Tibial artery (tissue), 4 donors: ENCODE measurements around the gene PBXIP1.
"Not testable (repeated sequence)": the region's sequence is repeated elsewhere in the genome, so short reads cannot be mapped to it uniquely, and the experiment has no call there.

Experiments used
- DNase-seq, 2 donors: peaks; one replicate each; pipeline ENCODE4 v3.0.0-alpha.2; 2019
- H3K27ac ChIP-seq, 2 donors: fragments of 200-600 bp; sonication (generic) in 1 of 2; 1 replicate in 1 of 2; 2 replicates in 1 of 2; pipeline ENCODE4 v1.5.1; 2018 to 2019; ENCODE audit warnings: mild to moderate bottlenecking in 1 of 2
- H3K27me3 ChIP-seq, 2 donors: fragments of 200-600 bp; sonication (generic) in 1 of 2; one replicate each; pipeline versions ENCODE4 v1.5.1 to v1.6.0; 2016 to 2019
- H3K36me3 ChIP-seq, 3 donors: fragments of 200-600 bp; sonication (generic) in 2 of 3; one replicate each; pipeline ENCODE4 v1.5.1; 2016 to 2019; ENCODE audit warnings: mild to moderate bottlenecking in 2 of 3
- H3K4me1 ChIP-seq, 4 donors: fragments of 200-600 bp; sonication (generic) in 2 of 4; 1 replicate in 3 of 4; 2 replicates in 1 of 4; pipeline ENCODE4 v1.5.1; 2016 to 2019
- H3K4me3 ChIP-seq, 2 donors: fragments of 200-600 bp; sonication (generic) in 1 of 2; 1 replicate in 1 of 2; 2 replicates in 1 of 2; pipeline ENCODE4 v1.5.1; 2018 to 2019; ENCODE audit warnings: mild to moderate bottlenecking in 2 of 2
- H3K9me3 ChIP-seq, 3 donors: fragments of 200-600 bp; sonication (generic) in 1 of 3; one replicate each; pipeline ENCODE4 v1.5.1; 2016 to 2019
- CTCF ChIP-seq, 2 experiments: fragments of 200-600 bp in 1 of 2; fragments of 450-650 bp in 1 of 2; IDR thresholded peaks; one replicate each; pipeline ENCODE4 v1.5.1; 2017 to 2019; ENCODE audit warnings: antibody characterized with exemption in 2 of 2, mild to moderate bottlenecking in 1 of 2, moderate library complexity in 1 of 2
- intact Hi-C: fragments of 100-400 bp; cut with DNase I; formaldehyde crosslinking; loops from one replicate; pipeline ENCODE4 v1.15.0; 2023; ENCODE audit warnings: low total_unique reads

Gene PBXIP1

GRCh38 chr1:154908937-154909336 lies 47.0 kb downstream of the PBXIP1 start:
- intact Hi-C loops = no loop called here
- H3K4me1 ChIP-seq = no peaks in the 10 kb centered on the region
- no peak overlapping the region for H3K27ac ChIP-seq
- no peak for DNase-seq
- H3K4me3 ChIP-seq = no peak overlapping the region
- no peak for TF ChIP-seq CTCF (IDR thresholded peaks at IDR 0.05)
- H3K27me3 ChIP-seq = no peaks in the 10 kb centered on the region
- H3K36me3 ChIP-seq = peaks cover 0 to 8% (median 0%) of the 10 kb centered on the region in 3 donors
- no peaks in the 10 kb centered on the region for H3K9me3 ChIP-seq

DNA sequence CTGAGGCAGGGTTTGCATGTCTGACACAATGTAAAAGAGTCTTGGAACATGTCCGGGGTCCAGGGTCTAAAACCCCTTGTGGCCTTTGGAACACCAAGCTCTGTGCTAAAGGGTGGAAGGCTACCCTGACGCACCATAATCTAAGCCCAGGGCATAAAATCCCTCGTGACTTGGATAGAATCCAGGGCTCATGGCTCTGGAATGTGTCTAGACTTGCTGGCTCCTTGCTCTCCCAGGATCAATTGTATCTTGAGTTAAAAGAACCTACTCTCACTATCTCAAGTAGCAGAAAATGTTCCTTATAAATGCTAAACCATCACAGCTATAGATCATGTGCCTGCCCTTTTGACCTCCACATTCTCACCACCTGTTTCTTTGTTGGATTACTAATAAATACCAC lies 47.8 kb downstream of the PBXIP1 start:
- intact Hi-C loops = not testable (repeated sequence)

DNA sequence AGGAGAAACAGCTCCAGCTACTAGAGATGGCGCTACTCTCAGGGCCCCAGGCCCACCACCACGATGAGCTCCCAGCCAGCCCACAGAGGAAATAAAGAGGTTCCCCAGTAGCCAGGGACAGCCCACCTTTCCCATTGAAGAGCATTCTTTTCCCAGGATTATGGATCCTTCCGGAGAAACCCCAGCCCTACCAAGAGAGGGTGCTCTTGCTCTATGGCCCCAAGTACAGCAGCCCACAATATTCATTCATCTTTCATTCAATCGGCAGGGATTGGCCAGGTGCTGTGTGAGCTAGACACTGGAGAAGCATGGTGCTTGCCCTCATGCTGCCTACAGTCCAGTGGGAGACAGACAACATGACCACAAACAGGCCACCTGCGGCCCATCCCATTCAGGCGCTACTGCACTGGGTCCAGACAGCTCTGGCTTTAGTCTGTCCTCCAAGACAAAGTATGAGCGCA lies 49.2 kb downstream of the PBXIP1 start:
- intact Hi-C loops = no loop called here
- Histone ChIP-seq H3K27me3 (no peaks in the 10 kb centered on the region), H3K36me3 (no peaks in the 10 kb centered on the region), H3K4me1 (no peaks in the 10 kb centered on the region), H3K9me3 (no peaks in the 10 kb centered on the region), H3K4me3 (no peak overlapping the region), H3K27ac (no peak overlapping the region)
- TF ChIP-seq CTCF (IDR thresholded peaks at IDR 0.05) = peak in 1 of 2 experiments; percentile 34
- DNase-seq = no peak

More for the DNA sequence above, 47.8 kb downstream of the PBXIP1 start:
- DNase-seq, H3K36me3 ChIP-seq, H3K27ac ChIP-seq, H3K4me1 ChIP-seq, H3K4me3 ChIP-seq, H3K27me3 ChIP-seq, H3K9me3 ChIP-seq: not testable (repeated sequence)

DNA sequence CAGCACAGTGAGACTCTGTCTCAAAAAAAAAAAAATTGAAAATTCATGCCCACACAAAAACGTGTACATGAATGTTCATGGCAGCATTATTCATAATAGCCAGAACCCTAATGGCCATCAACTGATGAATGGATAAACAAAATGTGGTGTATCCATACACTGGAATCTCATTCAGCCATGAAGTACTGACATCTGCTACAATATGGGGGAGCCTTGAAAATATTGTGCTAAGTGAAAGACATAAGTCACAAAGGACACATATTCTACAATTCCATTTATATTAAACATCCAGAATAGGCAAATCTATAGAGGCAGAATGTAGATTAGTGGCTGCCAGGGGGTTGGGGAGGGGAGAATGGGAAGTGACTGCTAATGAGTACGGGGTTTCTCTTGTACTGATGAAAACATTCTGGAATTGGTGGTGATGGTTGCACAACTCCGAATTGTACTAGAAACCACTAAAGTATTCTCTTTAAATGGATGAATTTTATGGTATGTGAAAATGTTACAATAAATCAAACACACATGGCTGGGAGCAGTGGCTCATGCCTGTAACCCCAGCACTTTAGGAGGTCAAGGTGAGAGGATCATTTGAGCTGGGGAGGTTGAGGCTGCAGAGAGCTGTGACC lies 52.8 kb downstream of the PBXIP1 start:
- no peaks in the 10 kb centered on the region for H3K36me3 ChIP-seq
- no peak for TF ChIP-seq CTCF (IDR thresholded peaks at IDR 0.05)
- intact Hi-C loops = no loop called here
- peaks cover 0 to 2% of the 10 kb centered on the region in 2 donors for H3K27me3 ChIP-seq
- H3K9me3 ChIP-seq = no peaks in the 10 kb centered on the region
- no peaks in the 10 kb centered on the region for H3K4me1 ChIP-seq
- DNase-seq = no peak
- no peak overlapping the region for H3K4me3 ChIP-seq
- H3K27ac ChIP-seq = no peak overlapping the region

DNA sequence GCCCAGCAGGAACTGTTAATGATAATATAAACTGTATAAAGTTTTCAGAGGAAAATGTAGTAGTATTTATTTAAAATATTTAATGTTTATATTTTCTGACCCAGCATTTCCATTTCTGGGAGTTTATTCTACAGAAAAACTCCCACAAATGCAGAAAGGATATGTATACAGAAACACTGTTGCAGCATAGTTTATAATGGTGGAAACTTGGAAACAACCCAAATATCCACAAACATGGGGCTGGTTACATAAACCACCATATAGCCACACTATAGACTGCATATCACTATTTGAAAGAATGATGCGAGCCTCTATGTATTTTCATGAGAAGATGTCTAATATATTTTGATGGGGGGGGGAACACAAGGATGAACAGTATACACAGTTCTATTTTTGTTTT lies 54.3 kb downstream of the PBXIP1 start:
- no peaks in the 10 kb centered on the region for H3K9me3 ChIP-seq
- no peak overlapping the region for H3K4me3 ChIP-seq
- intact Hi-C loops = no loop called here
- no peak for DNase-seq
- no peaks in the 10 kb centered on the region for H3K4me1 ChIP-seq
- H3K36me3 ChIP-seq = no peaks in the 10 kb centered on the region
- peaks cover 0 to 6% of the 10 kb centered on the region in 2 donors for H3K27me3 ChIP-seq
- no peak overlapping the region for H3K27ac ChIP-seq
- TF ChIP-seq CTCF (IDR thresholded peaks at IDR 0.05) = no peak

DNA sequence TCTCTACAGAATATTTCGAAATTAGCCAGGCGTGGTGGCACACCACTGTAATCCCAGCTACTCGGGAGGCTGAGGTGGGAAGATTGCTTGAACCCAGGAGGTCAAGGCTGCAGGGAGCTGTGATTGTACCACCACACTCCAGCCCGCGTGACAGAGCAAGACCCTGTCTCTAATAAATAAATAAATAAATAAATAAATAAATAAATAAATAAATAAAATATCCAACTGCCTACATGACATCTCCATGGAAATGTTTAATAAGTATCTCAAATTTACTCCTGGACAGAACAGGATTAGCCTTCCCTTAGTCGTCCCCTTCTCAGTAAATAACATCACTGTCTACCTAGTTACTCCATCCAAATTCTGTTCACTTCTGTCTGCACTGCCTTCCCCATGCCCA lies 56.9 kb downstream of the PBXIP1 start:
- no peak for DNase-seq
- no peak overlapping the region for H3K4me3 ChIP-seq
- H3K9me3 ChIP-seq = no peaks in the 10 kb centered on the region
- no peaks in the 10 kb centered on the region for H3K36me3 ChIP-seq
- no peak overlapping the region for H3K27ac ChIP-seq
- no peaks in the 10 kb centered on the region for H3K4me1 ChIP-seq
- no peak for TF ChIP-seq CTCF (IDR thresholded peaks at IDR 0.05)
- H3K27me3 ChIP-seq = peaks cover 0 to 7% of the 10 kb centered on the region in 2 donors
- intact Hi-C loops = no loop called here
